Keratinocyte (primary cell): ENCODE data around the gene DENND6A. TPM values are rescaled to one million over a fixed set of nuclear protein-coding genes. Genes with fewer than 3 reads are reported as not detected.
A peak's percentile ranks its signal among the peaks of the same experiment; 100 is the strongest.

Source experiments
- DNase-seq: peaks from one replicate; pipeline ENCODE4 v3.0.0-alpha.2; 2011; ENCODE audit warnings: low read depth, missing footprints, low spot score
- FAIRE-seq: peaks from 2 replicates; lab custom pipeline; 2011; peaks lifted over from hg19 to GRCh38; lab: Jason Lieb, UNC
- H2AFZ ChIP-seq: 2 replicates; pipeline ENCODE4 v1.6.0; 2012; ENCODE audit warnings: low read length, control low read depth, inconsistent platforms; ENCODE audit not compliant: control insufficient read depth
- H3K27ac ChIP-seq: 2 replicates; pipeline ENCODE4 v1.5.1; 2011; ENCODE audit warnings: low read length; ENCODE audit not compliant: control insufficient read depth, insufficient read depth
- H3K27me3 ChIP-seq: 3 replicates; pipeline ENCODE4 v1.6.0; 2011; ENCODE audit warnings: low read length; ENCODE audit not compliant: control insufficient read depth, insufficient read depth; ENCODE audit errors: extremely low read depth
- H3K36me3 ChIP-seq, 2 experiments: 2 replicates in 1 of 2; 3 replicates in 1 of 2; pipeline ENCODE4 v1.5.1; 2011; ENCODE audit warnings: low read length in 2 of 2, mild to moderate bottlenecking in 1 of 2; ENCODE audit not compliant: control insufficient read depth in 2 of 2, insufficient read depth in 2 of 2; ENCODE audit errors: extremely low read depth in 1 of 2
- H3K4me1 ChIP-seq: 3 replicates; pipeline ENCODE4 v1.5.1; 2011; ENCODE audit warnings: low read length; ENCODE audit not compliant: control insufficient read depth, insufficient read depth; ENCODE audit errors: extremely low read depth
- H3K4me2 ChIP-seq: 3 replicates; pipeline ENCODE4 v1.6.0; 2011; ENCODE audit warnings: low read depth, low read length; ENCODE audit not compliant: control insufficient read depth, insufficient read depth; ENCODE audit errors: extremely low read depth
- H3K4me3 ChIP-seq, 3 experiments: fragments of 200-600 bp in 1 of 3; sonication (generic) in 1 of 3; 2 replicates in 2 of 3; 3 replicates in 1 of 3; pipeline ENCODE4 v1.5.1; 2011 to 2016; ENCODE audit warnings: low read length in 3 of 3, mild to moderate bottlenecking in 3 of 3, control low read depth in 2 of 3, inconsistent platforms in 1 of 3, low read depth in 1 of 3, mixed read lengths in 1 of 3, mixed run types in 1 of 3, moderate library complexity in 1 of 3; ENCODE audit not compliant: control insufficient read depth in 2 of 3, insufficient read depth in 2 of 3; ENCODE audit errors: extremely low read depth in 1 of 3
- H3K79me2 ChIP-seq: 2 replicates; pipeline ENCODE4 v1.6.0; 2012; ENCODE audit warnings: low read length; ENCODE audit not compliant: control insufficient read depth, insufficient read depth
- H3K9ac ChIP-seq: 3 replicates; pipeline ENCODE4 v1.6.0; 2011; ENCODE audit warnings: low read length; ENCODE audit not compliant: control insufficient read depth, insufficient read depth; ENCODE audit errors: extremely low read depth
- H3K9me1 ChIP-seq: 3 replicates; pipeline ENCODE4 v1.6.0; 2011; ENCODE audit warnings: low read length; ENCODE audit not compliant: control insufficient read depth, insufficient read depth; ENCODE audit errors: extremely low read depth
- H3K9me3 ChIP-seq: 2 replicates; pipeline ENCODE4 v1.5.1; 2012; ENCODE audit warnings: low read depth, low read length; ENCODE audit not compliant: control insufficient read depth
- H4K20me1 ChIP-seq: 3 replicates; pipeline ENCODE4 v1.6.0; 2011; ENCODE audit warnings: low read length; ENCODE audit not compliant: control insufficient read depth, insufficient read depth; ENCODE audit errors: extremely low read depth
- CTCF ChIP-seq, 3 experiments: IDR thresholded peaks in 1 of 3; conservative IDR thresholded peaks in 1 of 3; optimal IDR thresholded peaks in 1 of 3; 2 replicates in 2 of 3; 3 replicates in 1 of 3; pipeline versions ENCODE3 to v1.5.1; 2011; ENCODE audit warnings: low read length in 3 of 3, mild to moderate bottlenecking in 3 of 3, moderate library complexity in 2 of 3, control low read depth in 1 of 3, inconsistent platforms in 1 of 3; ENCODE audit not compliant: insufficient read depth in 2 of 3; ENCODE audit errors: extremely low read depth in 1 of 3
- EZH2 ChIP-seq: IDR thresholded peaks from one replicate; pipeline ENCODE4 v1.6.1; 2012; ENCODE audit warnings: inconsistent platforms, mild to moderate bottlenecking, low read length, moderate library complexity
- dilution Hi-C: fragments of 300-500 bp; cut with MboI; formaldehyde crosslinking; loops from one replicate; pipeline ENCODE4 v1.7.0; 2020; ENCODE audit warnings: low sequenced_read_pairs; ENCODE audit not compliant: extremely low pct_ligation_motif_present
- polyA plus RNA-seq, 5 experiments: library from polyadenylated mRNA; depleted of rRNA in 3 of 5; stranded (reverse) in 3 of 5; stranded (forward) in 1 of 5; unstranded in 1 of 5; fragments of >200 nt; gene quantifications; 1 replicate in 1 of 5; 2 replicates in 3 of 5; 3 replicates in 1 of 5; pipeline versions ENCODE4 v1.2.1 to v1.2.3, GENCODE V29; 2011 to 2012; ENCODE audit warnings: missing spikeins in 2 of 5, low read depth in 1 of 5, low replicate concordance in 1 of 5

The DENND6A gene
- polyA plus RNA-seq, 1 donor (not counting 4 experiments of a cell fraction or from before 2014, with no cell fraction given), result 22.8 TPM

GRCh38 chr3:57594144-57594543, 98.7 kb downstream of the DENND6A start:
- FAIRE-seq, result no peak
- H3K4me3 ChIP-seq, result no peak overlapping the region
- H4K20me1 ChIP-seq, result peaks cover 42% of the 10 kb centered on the region
- no peak for DNase-seq
- peaks cover 15% of the 10 kb centered on the region for H3K4me1 ChIP-seq
- no peak overlapping the region for H3K9ac ChIP-seq
- H3K9me3 ChIP-seq, result no peaks in the 10 kb centered on the region
- dilution Hi-C loops, result no loop called here
- no peaks in the 10 kb centered on the region for H3K9me1 ChIP-seq
- H3K27ac ChIP-seq, result no peak overlapping the region
- no peak for TF ChIP-seq EZH2
- no peak for TF ChIP-seq CTCF (optimal IDR thresholded peaks at IDR 0.05 in 1 of 3, IDR thresholded peaks at IDR 0.05 in 1 of 3, conservative IDR thresholded peaks at IDR 0.05 in 1 of 3; ENCODE audit: extremely low read depth in 1 of 3, insufficient read depth in 2 of 3, low read length in 3 of 3)
- H3K36me3 ChIP-seq, result no peaks in the 10 kb centered on the region
- H3K79me2 ChIP-seq, result peaks cover 82% of the 10 kb centered on the region
- no peak overlapping the region for H2AFZ ChIP-seq
- H3K4me2 ChIP-seq, result peak overlapping the region; percentile 72
- no peaks in the 10 kb centered on the region for H3K27me3 ChIP-seq

- FAIRE-seq, result no peak
- no peaks in the 10 kb centered on the region for H3K36me3 ChIP-seq
- H3K27ac ChIP-seq, result no peak overlapping the region
- H3K9ac ChIP-seq, result no peak overlapping the region
- no peaks in the 10 kb centered on the region for H3K27me3 ChIP-seq
- peaks cover 95% of the 10 kb centered on the region for H3K79me2 ChIP-seq
- no peaks in the 10 kb centered on the region for H3K9me3 ChIP-seq
- TF ChIP-seq CTCF (optimal IDR thresholded peaks at IDR 0.05 in 1 of 3, IDR thresholded peaks at IDR 0.05 in 1 of 3, conservative IDR thresholded peaks at IDR 0.05 in 1 of 3; ENCODE audit: extremely low read depth in 1 of 3, insufficient read depth in 2 of 3, low read length in 3 of 3), result no peak
- TF ChIP-seq EZH2, result no peak
- no peak overlapping the region for H2AFZ ChIP-seq
- H3K9me1 ChIP-seq, result no peaks in the 10 kb centered on the region
- H3K4me3 ChIP-seq, result no peak overlapping the region
- peaks cover 51% of the 10 kb centered on the region for H4K20me1 ChIP-seq
- no peak for DNase-seq
- no peak overlapping the region for H3K4me2 ChIP-seq
- peaks cover 11% of the 10 kb centered on the region for H3K4me1 ChIP-seq
- dilution Hi-C loops, result no loop called here
These were observed 100.6 kb downstream of the DENND6A start for GRCh38 chr3:57592306-57592705.
